Measurements from ENCODE around the gene TRAPPC8.
"Not testable (repeated sequence)": the region's sequence is repeated elsewhere in the genome, so short reads cannot be mapped to it uniquely, and the experiment has no call there.

The TRAPPC8 gene

GRCh38 chr18:31929273-31929672 lies 13.7 kb downstream of the TRAPPC8 start:
- in situ Hi-C loops (cut with MboI; ENCODE audit: low sequenced_read_pairs, unreplicated experiment), result no loop called here
- no peak for TF ChIP-seq CTCF (IDR thresholded peaks at IDR 0.05; ENCODE audit: borderline replicate concordance, control extremely low read depth, extremely low read depth, insufficient read depth, missing control alignments)
- no peak for DNase-seq (ENCODE audit: low spot score)

GRCh38 chr18:31926988-31927387 lies 15.9 kb downstream of the TRAPPC8 start:
- DNase-seq (ENCODE audit: low spot score); in situ Hi-C loops (cut with MboI; ENCODE audit: low sequenced_read_pairs, unreplicated experiment): not testable (repeated sequence)

- in situ Hi-C loops (cut with MboI; ENCODE audit: low sequenced_read_pairs, unreplicated experiment), result no loop called here
- DNase-seq (ENCODE audit: low spot score), result no peak
- TF ChIP-seq CTCF (IDR thresholded peaks at IDR 0.05; ENCODE audit: borderline replicate concordance, control extremely low read depth, extremely low read depth, insufficient read depth, missing control alignments), result no peak
These were observed 22.7 kb downstream of the TRAPPC8 start for GRCh38 chr18:31920277-31920676.

- DNase-seq (ENCODE audit: low spot score); in situ Hi-C loops (cut with MboI; ENCODE audit: low sequenced_read_pairs, unreplicated experiment): not testable (repeated sequence)
These were observed 23.6 kb downstream of the TRAPPC8 start for GRCh38 chr18:31919366-31919765.

GRCh38 chr18:31918733-31919132 lies 24.2 kb downstream of the TRAPPC8 start:
- in situ Hi-C loops (cut with MboI; ENCODE audit: low sequenced_read_pairs, unreplicated experiment), result no loop called here
- no peak for TF ChIP-seq CTCF (IDR thresholded peaks at IDR 0.05; ENCODE audit: borderline replicate concordance, control extremely low read depth, extremely low read depth, insufficient read depth, missing control alignments)
- no peak for DNase-seq (ENCODE audit: low spot score)

- in situ Hi-C loops (cut with MboI; ENCODE audit: low sequenced_read_pairs, unreplicated experiment), result no loop called here
- no peak for DNase-seq (ENCODE audit: low spot score)
- no peak for TF ChIP-seq CTCF (IDR thresholded peaks at IDR 0.05; ENCODE audit: borderline replicate concordance, control extremely low read depth, extremely low read depth, insufficient read depth, missing control alignments)
These were observed 41.9 kb downstream of the TRAPPC8 start for GRCh38 chr18:31901063-31901462.

- DNase-seq (ENCODE audit: low spot score); in situ Hi-C loops (cut with MboI; ENCODE audit: low sequenced_read_pairs, unreplicated experiment): not testable (repeated sequence)
These were observed 43.2 kb downstream of the TRAPPC8 start for GRCh38 chr18:31899771-31900170.

GRCh38 chr18:31892936-31893335 lies 50.0 kb downstream of the TRAPPC8 start:
- DNase-seq (ENCODE audit: low spot score), result no peak
- no peak for TF ChIP-seq CTCF (IDR thresholded peaks at IDR 0.05; ENCODE audit: borderline replicate concordance, control extremely low read depth, extremely low read depth, insufficient read depth, missing control alignments)
- in situ Hi-C loops (cut with MboI; ENCODE audit: low sequenced_read_pairs, unreplicated experiment), result no loop called here
